GM18499 (cell line): Measurements from ENCODE around the gene RGL4.
"Not testable (repeated sequence)": the region's sequence is repeated elsewhere in the genome, so short reads cannot be mapped to it uniquely, and the experiment has no call there.

Experiments used
- ATAC-seq: cut with Tn5 transposase; IDR thresholded peaks from one replicate; pipeline ENCODE4 v1.9.1; 2021; ENCODE audit warnings: moderate number of reproducible peaks; ENCODE audit not compliant: insufficient read depth, unreplicated experiment

RGL4 gene, protein sequence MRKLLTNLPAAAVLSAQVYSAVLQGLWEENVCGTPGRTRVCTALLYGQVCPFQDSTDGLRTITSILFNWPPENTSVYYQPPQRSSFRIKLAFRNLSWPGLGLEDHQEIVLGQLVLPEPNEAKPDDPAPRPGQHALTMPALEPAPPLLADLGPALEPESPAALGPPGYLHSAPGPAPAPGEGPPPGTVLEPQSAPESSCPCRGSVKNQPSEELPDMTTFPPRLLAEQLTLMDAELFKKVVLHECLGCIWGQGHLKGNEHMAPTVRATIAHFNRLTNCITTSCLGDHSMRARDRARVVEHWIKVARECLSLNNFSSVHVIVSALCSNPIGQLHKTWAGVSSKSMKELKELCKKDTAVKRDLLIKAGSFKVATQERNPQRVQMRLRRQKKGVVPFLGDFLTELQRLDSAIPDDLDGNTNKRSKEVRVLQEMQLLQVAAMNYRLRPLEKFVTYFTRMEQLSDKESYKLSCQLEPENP

DNA sequence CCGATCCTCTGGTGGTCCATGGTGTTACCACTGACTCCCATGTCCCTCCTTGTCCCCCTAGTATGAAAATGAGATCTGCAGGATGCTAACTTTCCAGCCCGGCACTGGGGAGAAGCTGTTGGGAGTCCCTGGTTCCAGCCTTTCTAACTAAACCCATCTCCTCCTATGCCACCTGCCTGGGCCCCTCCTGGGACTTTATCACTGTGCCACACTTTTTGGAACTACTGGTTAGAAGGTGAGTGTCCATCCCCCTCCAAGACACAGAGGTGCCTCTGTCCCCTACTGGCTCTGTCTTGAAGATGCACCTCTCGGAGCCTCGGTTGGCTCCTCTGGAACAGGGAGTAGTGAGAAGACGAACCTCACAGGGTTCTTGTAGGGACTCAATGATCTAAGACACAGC, at the start of gene RGL4:
RGL4 (plus strand) TSS at position 301 of the 400 bp plus-strand sequence. CDS start 1,018 bp downstream, outside the sequence.
- no peak for ATAC-seq

DNA sequence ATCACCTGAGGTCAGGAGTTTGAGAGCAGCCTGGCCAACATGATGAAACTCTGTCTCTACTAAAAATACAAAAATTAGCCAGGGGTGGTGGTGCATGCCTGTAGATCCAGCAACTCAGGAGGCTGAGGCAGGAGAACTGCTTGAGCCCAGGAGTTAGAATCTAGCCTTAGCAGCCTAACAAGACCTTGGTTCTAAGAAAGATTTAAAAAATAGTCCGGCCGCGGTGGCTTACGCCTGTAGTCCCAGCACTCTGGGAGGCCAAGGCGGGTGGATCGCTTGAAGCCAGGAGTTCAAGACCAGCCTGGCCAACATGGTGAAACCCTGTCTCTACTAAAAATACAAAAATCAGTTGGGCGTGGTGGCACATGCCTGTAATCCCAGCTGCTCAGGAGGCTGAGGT, 44.3 kb upstream of the RGL4 start:
- not testable (repeated sequence) for ATAC-seq

DNA sequence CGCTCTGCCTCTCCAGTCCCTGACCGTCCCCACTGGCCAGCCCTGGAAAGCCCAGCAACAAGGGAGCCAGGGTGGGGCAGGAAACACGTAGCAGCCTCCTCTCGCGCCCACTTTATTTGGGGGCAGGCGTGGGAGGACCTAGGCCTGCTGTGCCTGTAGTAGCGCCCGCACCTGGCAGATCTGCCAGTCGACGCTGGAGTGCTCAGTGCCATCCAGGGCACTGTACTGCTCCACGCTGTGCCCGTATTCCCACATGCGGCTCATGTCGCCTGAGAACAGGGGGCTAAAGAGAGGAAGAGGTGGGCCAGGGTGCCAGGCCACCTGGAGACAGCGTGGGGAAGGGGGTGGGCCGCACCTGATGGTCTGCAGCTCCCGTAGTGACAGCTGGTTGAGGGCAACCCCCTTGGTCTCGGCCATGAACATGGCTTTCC, 41.7 kb upstream of the RGL4 start:
- no peak for ATAC-seq

DNA sequence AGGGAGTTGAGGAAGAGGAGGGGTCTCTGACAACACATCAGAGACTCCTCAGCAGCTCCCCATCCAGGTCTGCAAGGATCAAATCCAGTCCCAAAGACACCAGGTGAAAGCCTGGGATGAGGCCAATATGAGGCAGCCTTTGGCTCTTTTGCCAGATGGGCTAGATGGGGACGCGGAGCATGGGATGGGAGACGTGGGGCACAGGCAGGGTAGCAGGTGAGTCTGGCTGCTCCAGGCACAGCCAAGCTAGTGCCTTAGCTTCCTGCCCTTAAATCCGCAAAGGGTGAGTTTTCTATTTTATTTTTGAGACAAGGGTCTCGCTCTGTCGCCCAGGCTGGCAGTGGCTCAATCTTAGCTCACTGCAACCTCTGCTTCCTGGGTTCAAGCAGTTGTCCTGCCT, 39.1 kb upstream of the RGL4 start:
- ATAC-seq: no peak

DNA sequence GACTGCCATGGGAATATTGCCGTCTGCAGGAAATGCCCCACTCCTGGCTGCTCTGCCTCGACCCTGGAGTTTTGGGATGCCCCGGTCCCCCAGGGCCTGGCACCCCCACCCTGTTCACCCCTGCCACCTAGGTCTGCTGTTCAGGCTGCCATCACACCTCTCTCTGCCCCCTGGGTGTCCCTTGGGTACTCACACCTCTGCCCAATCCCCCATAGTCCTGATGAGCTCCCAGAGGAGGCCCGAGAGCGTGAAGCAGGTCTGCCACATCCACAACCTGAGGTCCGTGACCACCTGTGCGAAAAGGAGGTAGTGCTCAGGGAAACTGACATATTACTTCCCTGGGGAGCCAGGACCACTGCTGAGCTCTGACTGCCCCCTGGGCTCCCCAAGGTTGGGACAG, 38.5 kb upstream of the RGL4 start:
- ATAC-seq: no peak

DNA sequence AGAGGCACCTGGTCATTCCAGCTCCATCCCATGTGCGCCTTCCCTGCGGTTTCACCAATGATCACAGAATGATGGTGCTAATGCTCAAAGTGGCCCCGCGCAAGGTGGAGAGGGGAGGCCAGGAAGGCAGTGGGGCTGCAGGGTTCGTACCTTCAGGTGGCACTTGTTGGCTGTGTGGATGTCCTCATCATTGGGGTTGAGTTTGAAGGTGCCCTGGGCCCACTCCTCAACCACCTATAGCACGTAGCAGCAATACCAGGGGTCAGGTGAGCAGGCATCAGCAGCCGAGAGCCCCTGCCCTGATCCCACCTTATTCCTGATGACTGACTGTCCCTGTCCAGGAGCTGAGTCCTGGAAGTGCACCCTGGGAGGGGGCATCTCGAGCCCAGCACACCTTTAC, 38.1 kb upstream of the RGL4 start:
- no peak for ATAC-seq

DNA sequence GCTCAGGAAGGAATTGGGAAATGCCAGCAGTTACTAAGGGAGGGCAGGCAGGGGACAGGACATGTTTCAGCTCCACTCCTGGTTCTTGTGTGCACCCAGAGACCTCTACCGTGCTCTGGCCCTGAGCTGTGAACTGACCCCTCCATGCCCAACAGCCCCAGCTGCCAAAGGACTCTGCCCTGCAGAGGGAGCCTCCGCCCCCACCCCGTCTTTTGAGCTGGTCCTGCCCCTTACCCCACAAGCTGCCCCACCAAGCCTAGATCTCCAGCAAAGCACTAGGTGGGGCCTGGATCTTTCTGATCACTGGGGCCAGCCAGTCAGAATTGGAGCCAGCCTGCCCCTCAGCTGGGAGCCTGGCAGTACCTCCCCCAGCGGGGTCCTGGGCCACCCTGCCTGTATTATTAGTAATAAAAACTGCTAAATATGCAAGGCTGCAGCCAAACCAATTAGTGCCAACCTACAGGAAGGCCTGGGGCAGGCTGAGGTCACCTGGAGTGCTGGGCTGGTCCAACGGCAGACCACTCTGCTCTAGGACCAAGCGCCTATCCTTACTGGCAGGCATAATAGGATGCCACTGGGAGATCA, 34.8 kb upstream of the RGL4 start:
- no peak for ATAC-seq

DNA sequence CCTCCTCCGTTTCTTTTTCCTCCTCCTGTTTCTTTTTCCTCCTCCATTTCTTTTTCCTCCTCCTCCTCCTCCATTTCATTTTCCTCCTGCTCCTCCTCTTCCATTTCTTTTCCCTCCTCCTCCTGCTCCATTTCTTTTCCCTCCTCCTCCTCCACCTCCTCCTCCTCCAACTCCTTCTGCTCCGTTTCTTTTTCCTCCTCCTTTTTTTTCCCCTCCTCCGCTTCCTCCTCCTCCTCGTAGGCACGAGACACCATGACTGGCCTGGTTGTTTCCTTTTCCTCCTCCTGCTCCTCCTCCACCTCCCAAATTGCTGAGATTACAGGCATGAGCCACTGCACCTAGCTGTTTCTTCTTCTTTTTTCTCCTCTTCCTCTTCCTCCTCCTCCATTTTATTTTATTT, 33.1 kb upstream of the RGL4 start:
- ATAC-seq: no peak

DNA sequence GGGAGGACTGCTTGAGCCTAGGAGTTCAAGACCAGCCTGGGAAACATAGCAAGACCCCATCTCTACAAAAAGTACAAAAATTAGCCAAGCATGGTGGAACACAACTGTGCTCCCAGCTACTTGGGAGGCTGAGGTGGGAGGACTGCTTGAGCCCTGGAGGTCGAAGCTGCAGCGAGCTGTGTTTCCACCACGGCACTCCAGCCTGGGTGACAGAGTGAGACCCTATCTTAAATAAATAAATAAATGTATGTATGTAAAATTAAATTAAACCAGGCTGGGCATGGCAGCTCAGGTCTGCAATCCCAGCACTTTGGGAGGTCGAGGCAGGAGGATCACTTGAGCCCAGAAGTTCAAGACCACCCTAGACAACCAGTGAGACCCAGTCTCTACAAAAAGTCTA, 30.4 kb upstream of the RGL4 start:
- ATAC-seq: not testable (repeated sequence)

DNA sequence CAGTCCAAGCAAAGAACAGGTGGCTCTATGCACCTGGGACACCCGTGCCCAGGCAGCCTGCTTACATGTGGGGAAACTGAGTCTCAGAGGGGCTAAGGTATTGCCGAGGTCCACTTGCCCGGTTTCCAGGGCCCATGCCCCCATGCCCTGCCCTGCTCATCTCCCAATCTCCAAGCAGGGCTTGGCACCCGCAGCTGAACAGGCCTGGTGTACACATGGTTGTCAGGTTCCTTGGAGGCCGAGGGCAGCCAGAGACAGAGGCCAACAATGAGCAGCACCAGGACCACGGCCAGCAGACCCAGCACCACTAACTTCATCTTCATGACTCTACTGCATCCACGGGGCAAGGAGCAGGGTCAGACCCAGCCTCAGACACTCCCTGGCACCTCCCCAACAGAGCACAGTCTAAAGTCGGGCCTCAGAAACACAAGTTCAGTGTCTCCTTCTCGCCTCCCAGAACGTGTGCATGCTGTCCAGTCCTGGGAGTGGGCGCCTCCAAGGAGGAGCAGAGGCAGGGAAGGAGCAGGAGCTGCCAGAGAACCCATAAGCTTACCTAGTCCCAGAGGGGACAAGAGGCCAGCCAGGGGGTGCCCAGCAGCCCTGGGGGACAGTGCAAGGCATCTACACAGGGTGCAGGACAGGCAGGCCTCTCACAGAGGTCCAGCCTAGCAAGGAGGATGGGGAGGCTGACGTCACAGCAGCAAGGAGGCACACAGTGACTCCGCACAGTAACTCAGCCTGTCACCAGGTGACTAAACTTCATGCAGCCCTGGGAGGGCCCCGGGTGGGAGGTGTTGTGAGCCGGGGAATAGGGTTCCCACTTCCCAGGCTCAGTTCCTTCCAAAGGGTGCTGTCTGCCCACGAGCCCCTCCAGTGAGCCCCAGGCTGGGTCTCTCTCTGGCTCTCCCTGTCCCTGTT, 20.2 kb upstream of the RGL4 start:
- ATAC-seq: no peak

DNA sequence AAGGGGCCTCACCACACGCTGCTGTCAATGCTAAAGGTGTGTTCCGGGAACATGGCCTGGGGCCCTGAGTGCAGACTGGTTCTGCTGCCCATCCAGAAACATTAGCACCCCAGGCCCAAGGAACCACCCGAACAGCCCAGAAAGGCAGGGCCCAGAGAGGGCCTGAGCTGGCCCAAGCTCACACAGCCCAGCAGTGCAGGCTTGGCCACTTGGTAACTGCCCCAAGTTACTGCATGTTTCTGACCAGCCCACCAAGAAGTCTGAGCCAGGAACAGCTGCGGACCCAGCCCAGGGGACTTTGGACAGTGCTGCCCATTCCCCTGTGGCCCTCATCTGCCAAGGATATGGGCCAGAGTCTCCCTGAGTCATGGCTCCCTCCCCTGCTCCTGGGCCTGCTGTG, 19.4 kb upstream of the RGL4 start:
- not testable (repeated sequence) for ATAC-seq

DNA sequence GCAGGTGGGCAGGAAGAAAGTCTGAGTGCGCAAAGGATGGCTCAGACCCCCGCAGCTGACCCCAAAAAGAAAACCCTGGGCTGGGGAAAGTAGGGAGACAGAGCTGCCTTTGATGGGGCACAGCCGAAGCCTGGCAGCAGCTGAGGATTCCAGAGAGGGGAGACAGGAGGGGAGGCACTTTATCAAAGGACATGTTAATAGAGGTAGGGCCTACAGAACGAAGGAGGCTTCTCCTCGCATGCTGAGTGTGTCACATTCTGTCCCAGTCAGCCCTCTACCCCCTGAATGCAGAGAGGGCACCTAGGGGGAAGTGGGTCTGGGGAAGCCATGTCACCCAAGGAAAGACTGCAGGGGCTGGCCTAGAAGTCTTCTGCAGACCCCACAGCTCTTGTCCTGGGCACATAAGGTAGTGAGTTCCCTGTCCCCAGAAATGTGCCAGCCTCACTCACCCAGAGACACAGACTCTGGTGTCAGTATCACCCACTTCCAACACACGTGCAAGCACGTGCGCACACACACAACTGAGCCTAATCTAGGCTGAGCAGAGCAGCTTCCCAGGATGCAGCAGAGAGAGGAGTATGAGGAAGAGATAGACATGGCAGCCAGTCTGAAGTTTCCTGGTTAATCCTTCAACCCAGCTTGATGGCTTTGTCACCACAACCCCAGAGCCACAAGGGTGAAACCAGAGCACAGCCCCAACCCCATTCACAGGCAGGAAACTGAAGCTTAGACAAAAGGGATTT, 18.3 kb upstream of the RGL4 start:
- not testable (repeated sequence) for ATAC-seq

DNA sequence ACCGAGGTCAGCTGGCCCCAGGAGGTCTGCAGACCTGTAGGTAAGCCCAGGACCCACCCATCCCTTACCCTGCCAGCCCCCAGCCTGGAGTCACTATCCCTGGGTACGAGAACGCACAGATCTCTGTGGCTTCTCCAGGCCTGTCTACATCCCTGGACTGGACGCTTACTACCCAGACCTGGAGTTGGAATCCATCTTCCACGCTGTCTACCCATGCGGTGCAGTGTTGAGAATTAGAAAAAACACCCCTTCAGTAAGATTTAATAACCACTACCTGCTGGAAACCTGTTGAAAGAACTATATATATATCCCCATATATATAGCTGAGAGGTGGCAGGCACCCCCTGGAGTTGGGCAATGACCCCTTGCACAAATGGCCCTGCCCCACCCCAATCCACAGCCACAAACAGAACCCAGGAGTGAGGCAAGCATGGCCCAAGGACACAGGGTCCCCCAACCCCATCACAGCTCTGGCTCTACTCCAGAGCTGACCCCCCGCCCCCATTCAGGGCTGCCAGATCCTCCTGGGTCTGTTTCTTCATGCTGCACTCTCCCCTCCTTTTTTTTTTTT, 17.7 kb upstream of the RGL4 start:
- no peak for ATAC-seq

DNA sequence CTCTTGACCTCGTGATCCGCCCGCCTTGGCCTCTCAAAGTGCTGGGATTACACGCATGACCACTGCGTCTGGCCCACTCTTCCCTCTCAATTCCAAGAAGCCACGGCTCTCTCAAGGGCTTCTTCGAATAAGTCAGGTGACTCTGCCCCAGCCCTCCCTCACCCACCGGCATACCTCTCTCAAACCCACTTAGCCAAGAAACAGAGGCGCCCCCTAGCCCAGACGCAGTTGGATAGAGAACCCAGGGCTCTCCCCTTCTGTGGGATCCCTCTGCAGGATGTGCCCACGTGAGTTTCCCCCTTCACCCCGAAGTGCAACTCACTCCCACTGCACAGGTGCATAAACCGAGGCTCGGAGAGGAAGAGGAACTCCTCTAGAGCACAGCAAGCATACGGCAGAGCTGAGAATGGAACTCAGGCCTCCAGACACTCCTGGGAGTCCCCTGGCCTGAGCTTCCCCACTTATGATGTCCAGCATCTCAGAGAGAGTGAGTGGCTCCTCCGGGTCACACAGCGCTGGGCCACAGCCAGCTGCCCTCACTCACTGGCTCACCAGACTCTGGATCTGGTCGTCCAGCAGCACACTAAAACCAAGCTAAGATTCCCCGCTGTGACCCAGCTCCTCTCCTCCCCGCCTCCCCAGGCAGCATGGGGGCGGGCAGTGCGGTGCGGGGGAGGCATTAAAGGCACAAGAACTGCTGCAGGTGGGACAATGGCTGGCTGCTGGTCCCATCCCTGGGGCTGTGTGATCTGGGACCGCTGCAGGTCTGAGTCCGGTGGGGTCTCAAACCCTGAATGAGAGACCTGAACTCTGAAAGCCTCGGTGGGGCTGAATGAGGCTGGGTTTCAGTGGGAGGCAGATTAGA, 16.8 kb upstream of the RGL4 start:
- no peak for ATAC-seq

DNA sequence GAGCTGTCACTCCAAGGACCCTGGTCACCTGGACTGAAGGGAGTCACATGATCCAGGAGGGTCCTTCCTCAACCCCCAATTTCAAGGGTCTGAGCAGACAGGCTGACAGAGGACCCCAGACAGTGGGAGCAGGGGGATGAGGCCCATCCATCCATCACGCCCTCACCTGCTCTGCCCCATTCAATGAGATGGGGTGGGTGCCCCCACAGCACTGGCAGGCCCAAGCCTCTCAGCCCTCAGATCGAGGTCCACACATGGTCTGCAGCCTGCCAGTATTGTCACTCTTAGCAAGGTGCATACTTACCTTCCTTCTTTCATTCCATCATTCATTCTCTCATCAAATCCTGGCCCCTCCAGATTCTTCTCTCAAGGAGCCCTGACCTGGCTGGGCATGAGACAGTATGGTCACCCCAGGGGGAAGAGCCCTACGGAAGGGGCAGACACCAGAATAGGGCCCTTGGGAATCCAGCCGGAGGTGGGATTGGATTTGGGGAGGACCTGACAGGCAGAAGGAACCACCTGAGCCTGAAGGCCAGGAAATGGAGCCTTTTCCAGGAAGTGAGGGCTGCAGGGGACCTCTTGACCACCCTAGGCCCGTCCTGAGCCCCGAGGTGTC, 15.8 kb upstream of the RGL4 start:
- not testable (repeated sequence) for ATAC-seq

DNA sequence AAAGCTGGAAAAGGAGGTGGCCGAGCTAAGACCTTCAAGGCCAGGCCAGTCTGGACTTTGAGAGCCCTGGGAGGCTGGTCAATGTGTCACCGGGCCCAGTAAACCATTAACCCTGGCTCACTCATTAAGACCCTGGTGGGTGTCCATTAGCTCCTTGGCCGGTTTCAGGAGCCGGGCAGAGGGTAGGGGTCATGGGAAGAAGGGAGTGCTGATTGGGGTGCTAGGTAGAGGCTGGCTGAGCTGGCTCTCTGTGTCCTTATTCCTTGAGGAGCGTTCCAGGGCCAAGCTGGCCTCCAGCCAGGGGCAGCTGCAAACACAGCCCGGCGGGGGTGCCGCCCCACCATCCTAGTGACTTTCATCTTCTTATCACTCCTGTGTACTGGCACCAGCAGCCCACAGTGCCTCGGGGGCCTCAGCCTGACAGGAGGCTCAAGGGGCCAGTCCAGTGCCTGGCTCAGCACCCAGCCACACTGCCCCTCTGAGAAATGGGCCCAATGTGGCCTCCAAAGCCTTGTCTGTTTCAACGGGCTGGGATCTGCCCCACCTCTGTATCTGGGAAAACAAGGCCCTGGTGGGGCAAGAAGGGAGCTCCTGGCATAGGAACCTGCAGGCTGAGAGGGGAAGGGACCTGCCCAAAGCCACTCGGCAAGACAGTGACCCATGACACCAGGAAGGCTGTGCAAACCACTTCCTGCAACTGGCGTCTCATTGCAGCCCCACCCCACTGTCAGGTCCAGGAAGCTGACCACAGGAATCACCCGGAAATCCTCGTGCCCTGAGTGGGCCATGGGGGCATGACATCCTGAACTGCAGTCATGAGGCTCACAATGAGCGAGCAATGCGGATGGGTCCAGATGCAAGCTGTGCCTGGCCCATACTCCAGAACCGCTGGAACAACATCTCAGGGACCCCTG, 15.1 kb upstream of the RGL4 start:
- no peak for ATAC-seq
